Parathyroid adenoma (tissue), 2 donors: ENCODE measurements around the gene KATNAL1.

Source experiments
- H2AFZ ChIP-seq: fragments of 300-600 bp; sonication (generic); one replicate; pipeline ENCODE4 v1.7.0; 2017; ENCODE audit warnings: antibody characterized with exemption, mild to moderate bottlenecking
- H3K27ac ChIP-seq: fragments of 300-600 bp; sonication (generic); one replicate; pipeline ENCODE4 v1.7.0; 2017
- H3K27me3 ChIP-seq: fragments of 300-600 bp; sonication (generic); one replicate; pipeline ENCODE4 v1.7.0; 2017; ENCODE audit warnings: low read length; ENCODE audit not compliant: control insufficient read depth, insufficient read depth
- H3K36me3 ChIP-seq: fragments of 300-600 bp; sonication (generic); one replicate; pipeline ENCODE4 v1.7.0; 2017; ENCODE audit warnings: low read length; ENCODE audit not compliant: control insufficient read depth, insufficient read depth
- H3K4me1 ChIP-seq: fragments of 300-600 bp; sonication (generic); one replicate; pipeline ENCODE4 v1.7.0; 2017; ENCODE audit warnings: control low read depth
- H3K4me2 ChIP-seq: fragments of 300-600 bp; sonication (generic); one replicate; pipeline ENCODE4 v1.7.0; 2017; ENCODE audit warnings: low read length
- H3K4me3 ChIP-seq: fragments of 300-600 bp; sonication (generic); one replicate; pipeline ENCODE4 v1.7.0; 2017; ENCODE audit warnings: low read depth, low read length
- H3K79me2 ChIP-seq: fragments of 300-600 bp; sonication (generic); one replicate; pipeline ENCODE4 v1.7.0; 2017; ENCODE audit warnings: control low read depth
- H3K9ac ChIP-seq: fragments of 300-600 bp; sonication (generic); one replicate; pipeline ENCODE4 v1.7.0; 2017; ENCODE audit warnings: mild to moderate bottlenecking
- H3K9me3 ChIP-seq: fragments of 300-600 bp; sonication (generic); one replicate; pipeline ENCODE4 v1.7.0; 2017; ENCODE audit warnings: low read length; ENCODE audit not compliant: control insufficient read depth
- TF ChIP-seq, protein P1 (sequence below): fragments of 300-600 bp; sonication (generic); IDR thresholded peaks from one replicate; pipeline ENCODE4 v1.7.0; 2017; ENCODE audit warnings: antibody characterized with exemption, mild to moderate bottlenecking
- donor health status: primary hyperparathyroidism.

The KATNAL1 gene

DNA sequence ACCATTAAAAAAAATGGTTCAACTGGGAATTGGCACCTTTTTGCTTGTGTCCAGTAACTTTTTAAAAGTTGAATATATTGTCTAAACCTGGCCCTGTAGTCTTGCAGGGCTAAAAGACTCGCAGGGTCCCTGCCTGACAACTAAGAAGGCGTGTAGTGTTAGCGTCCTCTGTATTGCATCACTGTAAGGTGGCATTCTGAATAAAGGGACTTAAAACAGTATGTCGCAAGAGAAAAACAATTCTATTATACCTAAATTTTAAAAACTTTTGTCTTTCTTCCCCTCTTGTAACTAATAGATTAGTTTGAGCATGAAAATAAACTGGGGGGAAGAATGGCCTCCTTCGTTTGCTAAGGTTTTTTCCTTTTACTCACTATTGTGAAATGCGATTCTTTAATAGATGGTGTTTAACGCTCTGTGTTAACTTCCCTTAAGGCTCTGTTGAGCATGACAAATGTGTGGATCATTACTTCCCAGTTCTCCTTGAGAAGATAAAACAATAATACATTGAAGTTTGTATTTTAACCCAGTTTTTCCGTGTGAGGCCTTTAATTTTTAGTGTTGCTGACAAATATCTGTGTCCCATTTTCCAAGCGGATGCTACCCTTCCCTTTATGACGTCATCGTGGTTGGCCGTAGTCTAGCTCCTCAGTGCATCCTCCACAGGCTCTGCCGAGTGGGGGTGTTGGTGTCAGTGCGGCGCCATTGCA lies 134.6 kb downstream of the KATNAL1 start:
- H3K79me2 ChIP-seq, result no peaks in the 10 kb centered on the region
- H3K27ac ChIP-seq, result no peak overlapping the region
- H3K4me2 ChIP-seq, result no peak overlapping the region
- H3K4me1 ChIP-seq, result no peaks in the 10 kb centered on the region
- TF ChIP-seq, protein P1, sequence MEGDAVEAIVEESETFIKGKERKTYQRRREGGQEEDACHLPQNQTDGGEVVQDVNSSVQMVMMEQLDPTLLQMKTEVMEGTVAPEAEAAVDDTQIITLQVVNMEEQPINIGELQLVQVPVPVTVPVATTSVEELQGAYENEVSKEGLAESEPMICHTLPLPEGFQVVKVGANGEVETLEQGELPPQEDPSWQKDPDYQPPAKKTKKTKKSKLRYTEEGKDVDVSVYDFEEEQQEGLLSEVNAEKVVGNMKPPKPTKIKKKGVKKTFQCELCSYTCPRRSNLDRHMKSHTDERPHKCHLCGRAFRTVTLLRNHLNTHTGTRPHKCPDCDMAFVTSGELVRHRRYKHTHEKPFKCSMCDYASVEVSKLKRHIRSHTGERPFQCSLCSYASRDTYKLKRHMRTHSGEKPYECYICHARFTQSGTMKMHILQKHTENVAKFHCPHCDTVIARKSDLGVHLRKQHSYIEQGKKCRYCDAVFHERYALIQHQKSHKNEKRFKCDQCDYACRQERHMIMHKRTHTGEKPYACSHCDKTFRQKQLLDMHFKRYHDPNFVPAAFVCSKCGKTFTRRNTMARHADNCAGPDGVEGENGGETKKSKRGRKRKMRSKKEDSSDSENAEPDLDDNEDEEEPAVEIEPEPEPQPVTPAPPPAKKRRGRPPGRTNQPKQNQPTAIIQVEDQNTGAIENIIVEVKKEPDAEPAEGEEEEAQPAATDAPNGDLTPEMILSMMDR, result no peak
- no peaks in the 10 kb centered on the region for H3K9me3 ChIP-seq
- H2AFZ ChIP-seq, result no peak overlapping the region
- H3K4me3 ChIP-seq, result no peak overlapping the region
- no peak overlapping the region for H3K9ac ChIP-seq
- H3K36me3 ChIP-seq, result no peaks in the 10 kb centered on the region
- H3K27me3 ChIP-seq, result no peaks in the 10 kb centered on the region

DNA sequence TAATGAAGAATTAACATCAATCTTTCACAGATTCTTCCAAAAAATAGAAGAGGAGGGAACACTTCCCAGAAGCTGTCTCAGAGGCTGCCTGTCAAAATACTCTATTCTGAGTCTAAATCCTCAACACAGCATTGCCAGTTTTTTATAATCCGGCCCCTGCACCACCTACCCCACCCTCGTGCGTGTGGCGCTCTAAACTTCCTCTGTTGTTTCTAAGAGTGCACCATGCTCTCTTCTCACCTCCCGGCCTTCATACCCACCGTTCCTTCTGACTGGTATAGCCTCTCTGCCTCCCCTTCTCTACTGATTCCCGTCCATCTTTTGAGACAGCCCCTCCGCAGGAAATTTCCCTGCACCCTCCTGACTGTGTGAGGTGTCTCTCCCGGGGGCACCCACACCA lies 136.8 kb downstream of the KATNAL1 start:
- no peak overlapping the region for H3K9ac ChIP-seq
- no peaks in the 10 kb centered on the region for H3K9me3 ChIP-seq

DNA sequence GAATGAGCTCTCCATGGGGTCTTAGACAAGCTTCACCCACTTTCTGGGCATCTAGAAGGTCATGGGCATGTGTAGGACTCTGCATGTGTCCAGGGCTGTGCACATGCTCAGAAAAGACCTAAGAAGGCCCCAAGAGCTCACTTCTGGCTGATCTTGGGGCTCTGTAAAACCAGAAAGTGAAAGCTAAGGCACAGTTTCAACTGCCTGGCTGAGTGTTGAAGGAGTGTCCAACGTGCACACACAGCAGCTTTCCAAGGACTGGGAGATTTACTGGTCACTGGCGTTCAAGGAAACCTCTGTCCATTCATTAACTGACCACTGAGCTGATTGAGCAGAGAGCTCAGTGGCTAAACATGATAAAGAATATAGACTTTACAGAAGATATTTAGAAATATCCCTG lies 137.9 kb downstream of the KATNAL1 start:
- Histone ChIP-seq H3K9ac (no peak overlapping the region), H3K36me3 (no peaks in the 10 kb centered on the region), H3K27me3 (no peaks in the 10 kb centered on the region), H3K4me1 (no peaks in the 10 kb centered on the region), H2AFZ (no peak overlapping the region), H3K4me2 (no peak overlapping the region), H3K9me3 (no peaks in the 10 kb centered on the region), H3K4me3 (no peak overlapping the region), H3K27ac (no peak overlapping the region), H3K79me2 (no peaks in the 10 kb centered on the region)
- TF ChIP-seq, protein P1, result no peak

More for the DNA sequence above, 136.8 kb downstream of the KATNAL1 start:
- Histone ChIP-seq H3K36me3 (no peaks in the 10 kb centered on the region), H3K4me1 (no peaks in the 10 kb centered on the region), H3K79me2 (no peaks in the 10 kb centered on the region), H3K4me2 (no peak overlapping the region), H3K27me3 (no peaks in the 10 kb centered on the region), H3K4me3 (no peak overlapping the region), H2AFZ (no peak overlapping the region), H3K27ac (no peak overlapping the region)
- TF ChIP-seq, protein P1, result no peak

DNA sequence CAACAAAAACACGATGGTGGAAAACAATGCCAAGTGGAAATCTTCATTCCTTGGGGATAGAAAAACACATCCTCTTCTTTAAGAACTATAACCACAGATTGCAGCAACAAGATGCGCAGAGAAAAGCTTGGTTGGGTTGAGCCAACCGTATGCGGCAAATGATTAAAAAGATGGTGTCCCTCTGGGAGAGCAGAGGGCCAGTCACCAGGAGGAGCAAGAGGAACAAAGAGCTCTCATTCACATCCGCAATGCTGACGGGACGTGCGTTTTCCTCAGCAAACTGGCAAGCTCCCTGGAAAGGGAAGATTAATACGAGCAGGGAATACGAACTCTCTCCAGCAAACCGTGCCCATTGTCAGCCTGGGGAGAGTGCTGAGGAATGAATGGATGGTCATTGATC lies 141.6 kb downstream of the KATNAL1 start:
- H3K36me3 ChIP-seq, result no peaks in the 10 kb centered on the region
- H3K9ac ChIP-seq, result no peak overlapping the region
- no peaks in the 10 kb centered on the region for H3K79me2 ChIP-seq
- no peaks in the 10 kb centered on the region for H3K9me3 ChIP-seq
- no peak overlapping the region for H3K27ac ChIP-seq
- H2AFZ ChIP-seq, result no peak overlapping the region
- TF ChIP-seq, protein P1, result no peak
- H3K4me3 ChIP-seq, result no peak overlapping the region
- H3K4me1 ChIP-seq, result no peaks in the 10 kb centered on the region
- no peak overlapping the region for H3K4me2 ChIP-seq
- H3K27me3 ChIP-seq, result no peaks in the 10 kb centered on the region

DNA sequence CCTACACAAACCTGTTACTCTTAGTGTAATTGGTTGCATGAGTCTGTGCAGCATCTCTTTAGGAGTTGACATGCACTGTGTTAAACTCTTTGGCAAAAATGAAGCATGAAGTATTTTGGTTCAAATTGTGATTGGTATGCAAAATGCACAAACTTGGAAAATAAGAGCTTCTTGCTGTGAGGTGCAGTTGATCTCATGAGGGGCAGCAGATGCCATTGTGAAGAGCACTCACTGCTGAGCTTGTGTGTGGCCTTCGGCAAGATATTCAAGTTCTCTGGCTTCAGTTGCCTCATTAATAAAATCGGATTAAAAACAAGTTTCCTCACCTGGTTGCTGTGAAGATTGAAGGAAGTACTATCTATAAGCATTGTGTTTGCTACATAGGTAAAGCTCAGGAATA lies 142.3 kb downstream of the KATNAL1 start:
- no peak overlapping the region for H2AFZ ChIP-seq
- TF ChIP-seq, protein P1, result no peak
- H3K36me3 ChIP-seq, result no peaks in the 10 kb centered on the region
- H3K4me3 ChIP-seq, result no peak overlapping the region
- no peak overlapping the region for H3K9ac ChIP-seq
- H3K27ac ChIP-seq, result no peak overlapping the region
- no peaks in the 10 kb centered on the region for H3K27me3 ChIP-seq
- no peaks in the 10 kb centered on the region for H3K79me2 ChIP-seq
- H3K9me3 ChIP-seq, result no peaks in the 10 kb centered on the region
- no peaks in the 10 kb centered on the region for H3K4me1 ChIP-seq
- H3K4me2 ChIP-seq, result no peak overlapping the region
